K562 (cell line): Measurements from ENCODE around the gene CFAP70. TPM values are rescaled to one million over a fixed set of nuclear protein-coding genes. Genes with fewer than 3 reads are reported as not detected.
A peak's percentile ranks its signal among the peaks of the same experiment; 100 is the strongest.

Experiments used
- CC2D1A ChIP-seq: fragments of 450-650 bp; IDR thresholded peaks from 2 replicates; pipeline ENCODE4 v1.6.1; 2017; ENCODE audit warnings: mild to moderate bottlenecking
- HDAC1 ChIP-seq, 2 experiments: fragments of 450-650 bp; IDR thresholded peaks; 2 replicates each; pipeline ENCODE4 v1.6.1; 2016 to 2017; ENCODE audit warnings: inconsistent platforms in 1 of 2, mild to moderate bottlenecking in 1 of 2, moderate library complexity in 1 of 2
- KDM5B ChIP-seq: fragments of 200-600 bp; sonication (generic); IDR thresholded peaks from 2 replicates; pipeline ENCODE4 v1.6.1; 2012; ENCODE audit warnings: low read depth, mild to moderate bottlenecking, moderate library complexity, low read length, control low read depth, inconsistent platforms; ENCODE audit not compliant: insufficient replicate concordance
- NR2C2 ChIP-seq, 2 experiments: fragments of 200-800 bp in 1 of 2; sonication (Bioruptor generic) in 1 of 2; sonication (generic) in 1 of 2; formaldehyde crosslinking in 1 of 2; IDR thresholded peaks; 2 replicates each; pipeline versions ENCODE4 v1.6.1 to v1.8.0; 2016 to 2022; ENCODE audit warnings: mild to moderate bottlenecking in 1 of 2, missing compliant biosample characterization in 1 of 2, missing genetic modification characterization in 1 of 2, missing genetic modification reagents in 1 of 2
- SMAD3 ChIP-seq: fragments of 450-650 bp; formaldehyde crosslinking; conservative IDR thresholded peaks from 2 replicates; pipeline ENCODE4 v1.4.0; 2020; ENCODE audit warnings: mild to moderate bottlenecking
- SNIP1 ChIP-seq: fragments of 450-650 bp; IDR thresholded peaks from 2 replicates; pipeline ENCODE4 v1.7.1; 2017; ENCODE audit warnings: low read depth, mild to moderate bottlenecking
- TARDBP ChIP-seq: fragments of 450-650 bp; IDR thresholded peaks from 2 replicates; pipeline ENCODE4 v1.6.1; 2016
- WHSC1 ChIP-seq: IDR thresholded peaks from one replicate; pipeline ENCODE4 v1.6.1; 2012; ENCODE audit warnings: low read length, control low read depth, inconsistent platforms
- ZNF175 ChIP-seq: fragments of 200-800 bp; sonication (Bioruptor generic); IDR thresholded peaks from 2 replicates; pipeline ENCODE4 v1.6.1; 2016; ENCODE audit warnings: low read depth, mild to moderate bottlenecking, missing genetic modification characterization, missing compliant biosample characterization
- ZNF436 ChIP-seq: fragments of 250-450, 450-650 bp; sonication (Bioruptor Pico); formaldehyde crosslinking; IDR thresholded peaks from 2 replicates; pipeline ENCODE4 v1.7.0; 2020; ENCODE audit warnings: mild to moderate bottlenecking
- polyA plus RNA-seq, 8 experiments: library from polyadenylated mRNA; depleted of rRNA in 4 of 8; stranded (reverse) in 5 of 8; unstranded in 3 of 8; fragments of >200 nt; fragmentation: Nextera tagmentation in 2 of 8; fragmentation: Illumina TruSeq in 1 of 8; extraction: Ambion mirVana in 2 of 8; extraction: Trizol in 1 of 8; gene quantifications; 2 replicates each; pipeline versions ENCODE4 v1.2.1 to v1.2.3, GENCODE V29; 2011 to 2014; ENCODE audit warnings: inconsistent platforms in 1 of 8, missing spikeins in 1 of 8
- total RNA-seq, 7 experiments: library from RNA; depleted of rRNA in 6 of 7; stranded (reverse); fragments of >200 nt in 6 of 7; fragmentation: Illumina TruSeq in 2 of 7; extraction: Trizol in 2 of 7; gene quantifications; 2 replicates each; pipeline versions ENCODE4 v1.2.1 to v1.2.3, GENCODE V29; 2011 to 2021; ENCODE audit warnings: low replicate concordance in 1 of 7
- TF ChIP-seq, protein P1 (sequence below), 2 experiments: fragments of 450-650 bp; IDR thresholded peaks; 2 replicates each; pipeline ENCODE4 v1.6.1; 2016; ENCODE audit warnings: mild to moderate bottlenecking in 2 of 2, borderline replicate concordance in 1 of 2, low read depth in 1 of 2, moderate library complexity in 1 of 2
- TF ChIP-seq, protein P2 (sequence below): fragments of 250-450 bp; sonication (Bioruptor Pico); IDR thresholded peaks from 2 replicates; pipeline ENCODE4 v1.5.0; 2020; ENCODE audit warnings: mild to moderate bottlenecking, borderline replicate concordance
- TF ChIP-seq, protein P3 (sequence below): fragments of 450-650 bp; IDR thresholded peaks from 2 replicates; pipeline ENCODE4 v1.6.1; 2016; ENCODE audit warnings: low read depth, mild to moderate bottlenecking, moderate library complexity
- TF ChIP-seq, protein P4 (sequence below): fragments of 250-450 bp; sonication (Bioruptor Pico); IDR thresholded peaks from 2 replicates; pipeline ENCODE4 v1.8.0; 2022; ENCODE audit warnings: inconsistent platforms, mild to moderate bottlenecking, moderate library complexity, borderline replicate concordance

The CFAP70 gene
- total and polyA plus RNA-seq, 9 of the 15 experiments (the other 6 are each of a cell fraction or from before 2014, with no cell fraction given): 0.27 to 1.6 (median 0.86) TPM

DNA sequence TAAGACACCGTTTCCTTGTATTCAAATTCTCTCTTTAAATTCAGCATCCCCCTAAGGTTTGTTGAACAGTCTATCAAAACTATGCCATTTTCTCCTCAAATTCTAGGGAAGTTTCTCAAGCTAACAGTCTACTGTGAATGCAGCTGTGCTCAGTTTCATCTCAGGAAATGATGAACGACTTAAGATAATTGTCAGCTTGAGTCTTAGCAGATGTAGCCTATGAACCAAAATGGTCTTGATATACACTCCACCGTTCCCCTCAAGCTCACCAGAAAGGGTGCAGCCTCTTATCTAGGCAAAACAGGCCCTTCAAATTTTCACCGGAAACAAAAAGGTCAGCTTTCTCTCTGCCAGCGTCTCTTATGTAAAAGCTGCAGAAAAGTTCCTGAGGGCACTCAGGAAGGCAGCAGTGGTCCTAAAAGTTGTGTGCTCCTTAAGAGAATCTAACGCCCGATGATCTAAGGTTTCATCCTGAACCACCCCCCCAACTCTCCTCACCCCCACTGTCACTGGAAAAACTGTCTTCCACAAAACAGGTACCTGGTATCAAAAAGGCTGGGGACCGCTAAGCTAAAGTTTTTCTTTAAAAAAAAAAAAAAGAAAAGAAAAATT lies 113.7 kb downstream of the CFAP70 start (continued):
- TF ChIP-seq, protein P1, sequence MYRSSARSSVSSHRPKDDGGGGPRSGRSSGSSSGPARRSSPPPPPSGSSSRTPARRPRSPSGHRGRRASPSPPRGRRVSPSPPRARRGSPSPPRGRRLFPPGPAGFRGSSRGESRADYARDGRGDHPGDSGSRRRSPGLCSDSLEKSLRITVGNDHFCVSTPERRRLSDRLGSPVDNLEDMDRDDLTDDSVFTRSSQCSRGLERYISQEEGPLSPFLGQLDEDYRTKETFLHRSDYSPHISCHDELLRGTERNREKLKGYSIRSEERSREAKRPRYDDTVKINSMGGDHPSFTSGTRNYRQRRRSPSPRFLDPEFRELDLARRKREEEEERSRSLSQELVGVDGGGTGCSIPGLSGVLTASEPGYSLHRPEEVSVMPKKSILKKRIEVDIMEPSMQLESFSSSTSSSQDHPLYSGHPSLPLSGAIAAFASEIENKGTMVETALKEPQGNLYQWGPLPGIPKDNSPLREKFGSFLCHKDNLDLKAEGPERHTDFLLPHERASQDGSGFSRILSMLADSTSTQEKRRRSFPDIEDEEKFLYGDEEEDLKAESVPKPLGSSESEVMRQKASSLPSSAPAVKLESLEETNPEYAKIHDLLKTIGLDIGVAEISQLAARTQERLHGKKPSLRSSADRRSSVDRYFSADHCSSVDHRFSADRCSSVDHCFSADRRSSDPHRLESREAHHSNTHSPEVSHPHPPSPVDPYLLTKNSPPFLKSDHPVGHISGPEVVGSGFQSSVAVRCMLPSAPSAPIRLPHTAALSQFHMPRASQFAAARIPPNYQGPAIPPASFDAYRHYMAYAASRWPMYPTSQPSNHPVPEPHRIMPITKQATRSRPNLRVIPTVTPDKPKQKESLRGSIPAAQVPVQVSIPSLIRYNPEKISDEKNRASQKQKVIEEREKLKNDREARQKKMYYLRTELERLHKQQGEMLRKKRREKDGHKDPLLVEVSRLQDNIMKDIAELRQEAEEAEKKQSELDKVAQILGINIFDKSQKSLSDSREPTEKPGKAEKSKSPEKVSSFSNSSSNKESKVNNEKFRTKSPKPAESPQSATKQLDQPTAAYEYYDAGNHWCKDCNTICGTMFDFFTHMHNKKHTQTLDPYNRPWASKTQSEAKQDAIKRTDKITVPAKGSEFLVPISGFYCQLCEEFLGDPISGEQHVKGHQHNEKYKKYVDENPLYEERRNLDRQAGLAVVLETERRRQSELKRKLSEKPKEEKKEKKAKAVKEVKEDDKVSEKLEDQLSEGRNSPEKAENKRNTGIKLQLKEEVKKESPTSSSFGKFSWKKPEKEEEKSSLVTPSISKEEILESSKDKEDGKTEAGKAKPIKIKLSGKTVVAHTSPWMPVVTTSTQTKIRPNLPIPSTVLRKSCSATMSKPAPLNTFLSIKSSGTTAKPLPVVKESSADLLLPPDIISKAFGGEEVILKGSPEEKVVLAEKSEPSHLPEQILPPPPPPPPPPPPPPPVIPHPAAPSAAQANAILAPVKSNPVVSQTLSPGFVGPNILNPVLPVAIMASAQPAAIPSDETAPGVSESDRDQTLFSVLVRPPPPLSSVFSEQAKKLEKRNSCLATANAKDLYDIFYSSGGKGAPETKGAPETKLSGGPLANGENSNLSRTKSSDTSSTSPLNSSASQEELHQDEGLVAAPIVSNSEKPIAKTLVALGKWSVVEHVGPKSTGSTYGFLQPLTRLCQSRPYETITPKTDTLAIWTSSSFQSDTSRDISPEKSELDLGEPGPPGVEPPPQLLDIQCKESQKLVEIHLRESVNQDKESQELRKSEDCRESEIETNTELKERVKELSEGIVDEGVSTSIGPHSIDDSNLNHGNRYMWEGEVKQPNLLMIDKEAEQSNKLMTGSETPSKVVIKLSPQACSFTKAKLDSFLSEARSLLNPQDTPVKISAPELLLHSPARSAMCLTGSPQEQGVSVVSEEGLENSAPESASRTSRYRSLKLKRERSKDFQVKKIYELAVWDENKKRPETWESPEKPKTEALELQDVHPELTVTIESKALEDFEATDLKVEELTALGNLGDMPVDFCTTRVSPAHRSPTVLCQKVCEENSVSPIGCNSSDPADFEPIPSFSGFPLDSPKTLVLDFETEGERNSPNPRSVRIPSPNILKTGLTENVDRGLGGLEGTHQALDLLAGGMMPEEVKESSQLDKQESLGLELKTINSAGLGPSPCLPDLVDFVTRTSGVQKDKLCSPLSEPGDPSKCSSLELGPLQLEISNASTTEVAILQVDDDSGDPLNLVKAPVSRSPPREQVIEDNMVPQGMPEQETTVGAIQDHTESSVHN (IDR thresholded peaks at IDR 0.05; ENCODE audit: borderline replicate concordance in 1 of 2, low read depth in 1 of 2): no peak
- TF ChIP-seq CC2D1A (peak; percentile 91; the same call in 1 of the 2 replicates), WHSC1 (no peak), ZNF436 (no peak), TARDBP (no peak), ZNF175 (CRISPR knock-in tag) (peak; percentile 95), HDAC1 (IDR thresholded peaks at IDR 0.05) (peak in 1 of 2 experiments; percentile 79; a peak in 2 of 4 replicates), SMAD3 (CRISPR knock-in tag) (no peak; the same call in 1 of the 2 replicates), KDM5B (no peak), SNIP1 (no peak), NR2C2 (CRISPR knock-in tag; IDR thresholded peaks at IDR 0.05) (no peak), NR2C2 (tag; IDR thresholded peaks at IDR 0.05) (no peak)
- TF ChIP-seq, protein P2, sequence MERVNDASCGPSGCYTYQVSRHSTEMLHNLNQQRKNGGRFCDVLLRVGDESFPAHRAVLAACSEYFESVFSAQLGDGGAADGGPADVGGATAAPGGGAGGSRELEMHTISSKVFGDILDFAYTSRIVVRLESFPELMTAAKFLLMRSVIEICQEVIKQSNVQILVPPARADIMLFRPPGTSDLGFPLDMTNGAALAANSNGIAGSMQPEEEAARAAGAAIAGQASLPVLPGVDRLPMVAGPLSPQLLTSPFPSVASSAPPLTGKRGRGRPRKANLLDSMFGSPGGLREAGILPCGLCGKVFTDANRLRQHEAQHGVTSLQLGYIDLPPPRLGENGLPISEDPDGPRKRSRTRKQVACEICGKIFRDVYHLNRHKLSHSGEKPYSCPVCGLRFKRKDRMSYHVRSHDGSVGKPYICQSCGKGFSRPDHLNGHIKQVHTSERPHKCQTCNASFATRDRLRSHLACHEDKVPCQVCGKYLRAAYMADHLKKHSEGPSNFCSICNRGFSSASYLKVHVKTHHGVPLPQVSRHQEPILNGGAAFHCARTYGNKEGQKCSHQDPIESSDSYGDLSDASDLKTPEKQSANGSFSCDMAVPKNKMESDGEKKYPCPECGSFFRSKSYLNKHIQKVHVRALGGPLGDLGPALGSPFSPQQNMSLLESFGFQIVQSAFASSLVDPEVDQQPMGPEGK (CRISPR knock-in tag): no peak
- TF ChIP-seq, protein P3, sequence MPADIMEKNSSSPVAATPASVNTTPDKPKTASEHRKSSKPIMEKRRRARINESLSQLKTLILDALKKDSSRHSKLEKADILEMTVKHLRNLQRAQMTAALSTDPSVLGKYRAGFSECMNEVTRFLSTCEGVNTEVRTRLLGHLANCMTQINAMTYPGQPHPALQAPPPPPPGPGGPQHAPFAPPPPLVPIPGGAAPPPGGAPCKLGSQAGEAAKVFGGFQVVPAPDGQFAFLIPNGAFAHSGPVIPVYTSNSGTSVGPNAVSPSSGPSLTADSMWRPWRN: peak; percentile 70
- TF ChIP-seq, protein P4, sequence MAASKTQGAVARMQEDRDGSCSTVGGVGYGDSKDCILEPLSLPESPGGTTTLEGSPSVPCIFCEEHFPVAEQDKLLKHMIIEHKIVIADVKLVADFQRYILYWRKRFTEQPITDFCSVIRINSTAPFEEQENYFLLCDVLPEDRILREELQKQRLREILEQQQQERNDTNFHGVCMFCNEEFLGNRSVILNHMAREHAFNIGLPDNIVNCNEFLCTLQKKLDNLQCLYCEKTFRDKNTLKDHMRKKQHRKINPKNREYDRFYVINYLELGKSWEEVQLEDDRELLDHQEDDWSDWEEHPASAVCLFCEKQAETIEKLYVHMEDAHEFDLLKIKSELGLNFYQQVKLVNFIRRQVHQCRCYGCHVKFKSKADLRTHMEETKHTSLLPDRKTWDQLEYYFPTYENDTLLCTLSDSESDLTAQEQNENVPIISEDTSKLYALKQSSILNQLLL (CRISPR knock-in tag): no peak
